ENCODE measurements around the gene ABHD12.

The ABHD12 gene

DNA sequence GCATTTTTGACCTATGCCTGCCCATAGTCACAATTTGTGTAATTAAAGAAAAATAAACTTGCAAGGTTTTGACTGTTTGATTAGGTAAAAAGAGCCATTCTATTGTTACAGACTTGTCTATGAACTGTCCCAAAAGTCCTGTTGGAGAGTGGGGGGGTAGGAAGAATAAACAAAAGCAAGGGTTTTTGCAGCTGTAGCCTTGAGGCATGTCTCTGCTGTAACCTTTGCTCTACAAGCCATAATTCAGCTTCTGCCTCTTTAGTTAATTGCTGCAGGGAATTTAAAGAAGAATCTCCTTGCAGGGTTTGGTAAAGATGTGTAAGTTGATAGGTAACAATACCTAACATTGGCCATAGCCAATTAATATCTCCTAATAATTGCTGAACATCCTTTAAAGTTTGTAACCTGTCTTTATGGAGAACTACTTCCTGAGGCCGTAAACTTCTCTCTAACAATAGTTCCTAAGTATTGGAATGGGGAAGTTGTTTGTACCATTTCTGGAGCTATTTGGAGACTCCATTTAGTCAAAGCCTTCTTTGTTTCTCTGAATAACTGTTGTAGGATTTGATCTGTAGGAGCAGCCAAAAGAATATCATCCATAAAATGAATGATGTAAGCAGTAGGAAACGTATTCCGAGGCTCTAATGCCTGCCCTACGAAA lies 7.9 kb upstream of the ABHD12 start:
- no peak for TF ChIP-seq ISL1 (CRISPR knock-in tag; IDR thresholded peaks at IDR 0.05)
- ATAC-seq = no peak; the same call in 2 of the 3 replicates

DNA sequence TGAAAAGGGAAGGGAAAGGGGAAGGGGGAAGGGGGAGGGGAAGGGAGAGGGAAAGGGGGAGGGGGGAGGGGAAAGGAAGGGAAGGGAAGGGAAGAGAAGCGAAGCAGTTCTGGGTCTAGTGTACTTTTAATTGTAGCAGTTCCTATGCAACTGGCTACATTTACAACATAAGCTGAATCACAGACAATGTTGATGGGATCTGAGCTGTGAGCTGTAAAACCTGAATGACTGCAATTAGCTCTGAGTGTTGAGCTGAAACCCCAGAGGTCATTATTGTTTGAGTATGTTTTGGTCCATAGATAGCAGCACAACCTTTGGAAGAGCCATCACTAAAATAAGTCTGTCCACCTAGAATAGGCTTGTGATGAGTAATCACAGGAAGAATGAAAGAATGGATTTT lies 7.2 kb upstream of the ABHD12 start:
- ATAC-seq = no peak
- TF ChIP-seq, protein P1, sequence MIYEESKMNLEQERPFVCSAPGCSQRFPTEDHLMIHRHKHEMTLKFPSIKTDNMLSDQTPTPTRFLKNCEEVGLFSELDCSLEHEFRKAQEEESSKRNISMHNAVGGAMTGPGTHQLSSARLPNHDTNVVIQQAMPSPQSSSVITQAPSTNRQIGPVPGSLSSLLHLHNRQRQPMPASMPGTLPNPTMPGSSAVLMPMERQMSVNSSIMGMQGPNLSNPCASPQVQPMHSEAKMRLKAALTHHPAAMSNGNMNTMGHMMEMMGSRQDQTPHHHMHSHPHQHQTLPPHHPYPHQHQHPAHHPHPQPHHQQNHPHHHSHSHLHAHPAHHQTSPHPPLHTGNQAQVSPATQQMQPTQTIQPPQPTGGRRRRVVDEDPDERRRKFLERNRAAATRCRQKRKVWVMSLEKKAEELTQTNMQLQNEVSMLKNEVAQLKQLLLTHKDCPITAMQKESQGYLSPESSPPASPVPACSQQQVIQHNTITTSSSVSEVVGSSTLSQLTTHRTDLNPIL (CRISPR knock-in tag; IDR thresholded peaks at IDR 0.05; ENCODE audit: low read depth) = no peak
- TF ChIP-seq RARB (CRISPR knock-in tag; IDR thresholded peaks at IDR 0.05) (no peak), ISL1 (CRISPR knock-in tag; IDR thresholded peaks at IDR 0.05) (no peak), BACH2 (CRISPR knock-in tag; IDR thresholded peaks at IDR 0.05; ENCODE audit: borderline replicate concordance) (no peak), PPARA (CRISPR knock-in tag; IDR thresholded peaks at IDR 0.05; ENCODE audit: borderline replicate concordance) (no peak), TOX (CRISPR knock-in tag; IDR thresholded peaks at IDR 0.05; ENCODE audit: borderline replicate concordance) (no peak), GLIS3 (CRISPR knock-in tag; IDR thresholded peaks at IDR 0.05) (no peak), ZFP30 (CRISPR knock-in tag; IDR thresholded peaks at IDR 0.05) (no peak)
- TF ChIP-seq, protein P2, sequence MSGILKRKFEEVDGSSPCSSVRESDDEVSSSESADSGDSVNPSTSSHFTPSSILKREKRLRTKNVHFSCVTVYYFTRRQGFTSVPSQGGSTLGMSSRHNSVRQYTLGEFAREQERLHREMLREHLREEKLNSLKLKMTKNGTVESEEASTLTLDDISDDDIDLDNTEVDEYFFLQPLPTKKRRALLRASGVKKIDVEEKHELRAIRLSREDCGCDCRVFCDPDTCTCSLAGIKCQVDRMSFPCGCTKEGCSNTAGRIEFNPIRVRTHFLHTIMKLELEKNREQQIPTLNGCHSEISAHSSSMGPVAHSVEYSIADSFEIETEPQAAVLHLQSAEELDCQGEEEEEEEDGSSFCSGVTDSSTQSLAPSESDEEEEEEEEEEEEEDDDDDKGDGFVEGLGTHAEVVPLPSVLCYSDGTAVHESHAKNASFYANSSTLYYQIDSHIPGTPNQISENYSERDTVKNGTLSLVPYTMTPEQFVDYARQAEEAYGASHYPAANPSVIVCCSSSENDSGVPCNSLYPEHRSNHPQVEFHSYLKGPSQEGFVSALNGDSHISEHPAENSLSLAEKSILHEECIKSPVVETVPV (CRISPR knock-in tag; IDR thresholded peaks at IDR 0.05) = no peak
- TF ChIP-seq, protein P3, sequence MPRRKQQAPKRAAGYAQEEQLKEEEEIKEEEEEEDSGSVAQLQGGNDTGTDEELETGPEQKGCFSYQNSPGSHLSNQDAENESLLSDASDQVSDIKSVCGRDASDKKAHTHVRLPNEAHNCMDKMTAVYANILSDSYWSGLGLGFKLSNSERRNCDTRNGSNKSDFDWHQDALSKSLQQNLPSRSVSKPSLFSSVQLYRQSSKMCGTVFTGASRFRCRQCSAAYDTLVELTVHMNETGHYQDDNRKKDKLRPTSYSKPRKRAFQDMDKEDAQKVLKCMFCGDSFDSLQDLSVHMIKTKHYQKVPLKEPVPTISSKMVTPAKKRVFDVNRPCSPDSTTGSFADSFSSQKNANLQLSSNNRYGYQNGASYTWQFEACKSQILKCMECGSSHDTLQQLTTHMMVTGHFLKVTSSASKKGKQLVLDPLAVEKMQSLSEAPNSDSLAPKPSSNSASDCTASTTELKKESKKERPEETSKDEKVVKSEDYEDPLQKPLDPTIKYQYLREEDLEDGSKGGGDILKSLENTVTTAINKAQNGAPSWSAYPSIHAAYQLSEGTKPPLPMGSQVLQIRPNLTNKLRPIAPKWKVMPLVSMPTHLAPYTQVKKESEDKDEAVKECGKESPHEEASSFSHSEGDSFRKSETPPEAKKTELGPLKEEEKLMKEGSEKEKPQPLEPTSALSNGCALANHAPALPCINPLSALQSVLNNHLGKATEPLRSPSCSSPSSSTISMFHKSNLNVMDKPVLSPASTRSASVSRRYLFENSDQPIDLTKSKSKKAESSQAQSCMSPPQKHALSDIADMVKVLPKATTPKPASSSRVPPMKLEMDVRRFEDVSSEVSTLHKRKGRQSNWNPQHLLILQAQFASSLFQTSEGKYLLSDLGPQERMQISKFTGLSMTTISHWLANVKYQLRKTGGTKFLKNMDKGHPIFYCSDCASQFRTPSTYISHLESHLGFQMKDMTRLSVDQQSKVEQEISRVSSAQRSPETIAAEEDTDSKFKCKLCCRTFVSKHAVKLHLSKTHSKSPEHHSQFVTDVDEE (CRISPR knock-in tag; IDR thresholded peaks at IDR 0.05) = no peak

DNA sequence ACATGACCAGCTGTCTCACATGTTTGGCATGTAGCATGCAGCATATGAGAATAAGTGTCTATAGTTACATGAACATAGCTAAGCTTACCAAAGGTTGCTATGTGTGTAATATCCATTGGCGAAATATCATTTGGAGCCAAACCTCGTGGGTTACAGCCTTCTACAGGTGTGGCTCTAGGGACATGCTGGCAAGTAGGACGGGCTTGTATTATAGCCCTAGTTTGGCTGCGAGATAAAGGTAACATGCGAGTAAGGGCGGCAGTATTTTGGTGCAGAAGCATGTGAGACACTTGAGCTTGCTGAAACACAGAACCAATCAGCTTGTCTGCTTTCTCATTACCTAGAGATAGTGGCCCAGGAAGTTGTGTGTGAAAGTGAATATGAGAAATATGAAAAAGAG lies 6.5 kb upstream of the ABHD12 start:
- ATAC-seq = no peak
- no peak for TF ChIP-seq ZFP3 (CRISPR knock-in tag; IDR thresholded peaks at IDR 0.05)
- TF ChIP-seq, protein P3 (CRISPR knock-in tag; IDR thresholded peaks at IDR 0.05) = no peak
- no peak for TF ChIP-seq ZNF565 (CRISPR knock-in tag; conservative IDR thresholded peaks at IDR 0.05; ENCODE audit: low read depth)
- TF ChIP-seq ZNF70 (CRISPR knock-in tag; IDR thresholded peaks at IDR 0.05) = no peak
- no peak for TF ChIP-seq RARB (CRISPR knock-in tag; IDR thresholded peaks at IDR 0.05)
- TF ChIP-seq ESRRG (CRISPR knock-in tag; IDR thresholded peaks at IDR 0.05) = no peak
- TF ChIP-seq GLIS3 (CRISPR knock-in tag; IDR thresholded peaks at IDR 0.05) = no peak
- no peak for TF ChIP-seq PPARA (CRISPR knock-in tag; IDR thresholded peaks at IDR 0.05; ENCODE audit: borderline replicate concordance)
- TF ChIP-seq ZNF8 (CRISPR knock-in tag; IDR thresholded peaks at IDR 0.05) = no peak
- no peak for TF ChIP-seq TOX (CRISPR knock-in tag; IDR thresholded peaks at IDR 0.05; ENCODE audit: borderline replicate concordance)
- TF ChIP-seq, protein P4, sequence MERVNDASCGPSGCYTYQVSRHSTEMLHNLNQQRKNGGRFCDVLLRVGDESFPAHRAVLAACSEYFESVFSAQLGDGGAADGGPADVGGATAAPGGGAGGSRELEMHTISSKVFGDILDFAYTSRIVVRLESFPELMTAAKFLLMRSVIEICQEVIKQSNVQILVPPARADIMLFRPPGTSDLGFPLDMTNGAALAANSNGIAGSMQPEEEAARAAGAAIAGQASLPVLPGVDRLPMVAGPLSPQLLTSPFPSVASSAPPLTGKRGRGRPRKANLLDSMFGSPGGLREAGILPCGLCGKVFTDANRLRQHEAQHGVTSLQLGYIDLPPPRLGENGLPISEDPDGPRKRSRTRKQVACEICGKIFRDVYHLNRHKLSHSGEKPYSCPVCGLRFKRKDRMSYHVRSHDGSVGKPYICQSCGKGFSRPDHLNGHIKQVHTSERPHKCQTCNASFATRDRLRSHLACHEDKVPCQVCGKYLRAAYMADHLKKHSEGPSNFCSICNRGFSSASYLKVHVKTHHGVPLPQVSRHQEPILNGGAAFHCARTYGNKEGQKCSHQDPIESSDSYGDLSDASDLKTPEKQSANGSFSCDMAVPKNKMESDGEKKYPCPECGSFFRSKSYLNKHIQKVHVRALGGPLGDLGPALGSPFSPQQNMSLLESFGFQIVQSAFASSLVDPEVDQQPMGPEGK (CRISPR knock-in tag; IDR thresholded peaks at IDR 0.05; ENCODE audit: borderline replicate concordance) = no peak

DNA sequence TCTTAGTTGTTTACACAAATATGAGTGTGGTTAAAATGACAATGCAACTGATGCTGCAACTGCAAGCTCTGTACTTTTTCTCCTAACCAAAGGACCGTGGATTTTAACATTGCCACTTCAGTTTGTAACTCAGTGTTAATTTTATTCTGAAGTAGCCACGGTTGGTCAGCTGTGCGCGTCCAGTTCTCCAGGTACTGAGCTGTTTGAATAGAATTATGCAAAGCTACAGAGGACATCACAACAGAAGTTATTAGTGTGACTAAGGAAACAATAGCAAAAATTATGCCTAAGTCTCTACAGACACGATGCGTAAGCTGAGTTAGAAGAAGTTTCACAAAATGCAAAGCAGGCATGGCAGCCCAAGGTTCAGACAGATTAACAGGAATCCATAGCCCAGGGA lies 4.4 kb upstream of the ABHD12 start:
- no peak for TF ChIP-seq ARNTL (CRISPR knock-in tag; IDR thresholded peaks at IDR 0.05; ENCODE audit: borderline replicate concordance, low read depth)
- TF ChIP-seq SNAI2 (CRISPR knock-in tag; IDR thresholded peaks at IDR 0.05) = no peak
- TF ChIP-seq, protein P4 (CRISPR knock-in tag; IDR thresholded peaks at IDR 0.05; ENCODE audit: borderline replicate concordance) = no peak
- TF ChIP-seq, protein P2 (CRISPR knock-in tag; IDR thresholded peaks at IDR 0.05) = no peak
- no peak for TF ChIP-seq ZNF565 (CRISPR knock-in tag; conservative IDR thresholded peaks at IDR 0.05; ENCODE audit: low read depth)
- TF ChIP-seq ZNF8 (CRISPR knock-in tag; IDR thresholded peaks at IDR 0.05) = no peak
- no peak for TF ChIP-seq ESRRG (CRISPR knock-in tag; IDR thresholded peaks at IDR 0.05)
- no peak for ATAC-seq
